ENCODE data around the gene CD164L2.

- TF ChIP-seq ZNF8 (CRISPR knock-in tag; IDR thresholded peaks at IDR 0.05) (no peak), POU6F1 (CRISPR knock-in tag; IDR thresholded peaks at IDR 0.05; ENCODE audit: borderline replicate concordance, low read depth) (no peak), GLIS3 (CRISPR knock-in tag; IDR thresholded peaks at IDR 0.05) (no peak), PATZ1 (CRISPR knock-in tag; IDR thresholded peaks at IDR 0.05; ENCODE audit: borderline replicate concordance) (no peak), TCF4 (CRISPR knock-in tag; IDR thresholded peaks at IDR 0.05; ENCODE audit: borderline replicate concordance) (no peak), CSRNP3 (CRISPR knock-in tag; IDR thresholded peaks at IDR 0.05) (no peak), ZFP3 (CRISPR knock-in tag; IDR thresholded peaks at IDR 0.05) (no peak), ZNF565 (CRISPR knock-in tag; conservative IDR thresholded peaks at IDR 0.05; ENCODE audit: low read depth) (no peak), ZNF70 (CRISPR knock-in tag; IDR thresholded peaks at IDR 0.05) (no peak)
Measured at GRCh38 chr1:27395441-27396195, 12.5 kb upstream of the CD164L2 start.
